Measurements from ENCODE around the gene CELSR1. TPM values are rescaled to one million over a fixed set of nuclear protein-coding genes. Genes with fewer than 3 reads are reported as not detected.

Gene CELSR1
- total and polyA plus RNA-seq, 12 donors: 0.11 to 4.3 (median 1.9) TPM

DNA sequence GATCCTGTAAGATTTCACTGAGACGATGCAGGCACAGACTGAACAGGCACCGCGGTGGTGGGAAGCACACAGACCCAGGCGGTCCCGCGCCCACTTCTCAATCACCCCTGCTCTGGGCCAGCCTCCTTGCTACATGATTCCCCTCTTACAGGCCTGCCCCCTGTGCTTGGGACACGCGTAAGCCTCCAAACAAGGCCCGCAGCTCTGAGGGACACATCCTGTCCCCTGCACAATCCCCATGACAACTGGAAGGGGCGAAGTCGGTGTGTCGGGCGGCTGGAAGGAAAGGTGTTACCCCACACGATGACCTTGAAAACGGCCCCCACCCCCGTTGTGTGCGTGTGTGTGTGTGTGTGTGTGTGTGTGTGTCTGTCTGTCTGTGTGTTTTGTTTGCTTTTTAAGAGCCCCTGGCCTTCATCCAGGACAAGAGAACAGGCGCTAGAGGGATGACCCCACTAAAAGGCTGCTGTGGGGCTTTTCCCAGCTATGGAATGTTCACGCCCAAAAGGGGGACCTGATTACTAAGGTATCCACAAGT is 13.1 kb downstream of the CELSR1 start:
- peaks cover 17% of the 10 kb centered on the region for H3K27me3 ChIP-seq
- H3K36me3 ChIP-seq (replicated peaks in 1 of 2): no peaks in the 10 kb centered on the region
- H3K9me3 ChIP-seq (replicated peaks in 1 of 3): no peaks in the 10 kb centered on the region
- TF ChIP-seq CTCF (IDR thresholded peaks at IDR 0.05): no peak
- TF ChIP-seq POLR2A (IDR thresholded peaks at IDR 0.05): no peak
- no peaks in the 10 kb centered on the region for H3K4me1 ChIP-seq (replicated peaks in 1 of 2)
- H3K4me3 ChIP-seq: no peak overlapping the region
- intact Hi-C loops (cut with DNase I): no loop called here
- DNase-seq: no peak
- WGBS, 4 donors: 56 to 70% (median 64%) methylated on average over 14 to 19 of the region's 19 CpGs
- H3K27ac ChIP-seq: no peak overlapping the region

DNA sequence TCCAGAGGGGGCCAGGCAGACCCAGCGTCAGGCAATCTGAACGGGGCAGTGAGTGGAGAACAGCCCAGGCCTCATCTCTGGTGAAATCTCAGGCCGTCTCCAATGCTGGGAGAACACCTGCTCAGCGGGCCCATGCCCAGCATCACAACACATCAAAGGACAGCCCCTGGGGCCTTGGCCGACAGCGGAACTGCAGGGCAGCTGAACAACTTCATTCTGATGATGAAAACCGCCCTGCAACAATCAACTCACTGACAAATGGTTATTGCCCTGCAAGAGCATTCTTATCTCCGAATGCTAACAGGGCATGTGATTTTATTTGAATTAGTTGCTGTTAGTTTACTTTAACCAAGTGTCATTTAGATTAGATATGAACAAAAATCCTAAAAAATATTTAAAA is 14.6 kb downstream of the CELSR1 start:
- Histone ChIP-seq H3K9me3 (replicated peaks in 1 of 3) (no peaks in the 10 kb centered on the region), H3K4me3 (no peak overlapping the region), H3K4me1 (replicated peaks in 1 of 2) (no peaks in the 10 kb centered on the region), H3K36me3 (replicated peaks in 1 of 2) (no peaks in the 10 kb centered on the region), H3K27me3 (peaks cover 17% of the 10 kb centered on the region), H3K27ac (no peak overlapping the region)
- 49 to 70% (median 54%) methylated on average over 8 of the region's 8 CpGs for WGBS, 4 donors
- TF ChIP-seq CTCF (IDR thresholded peaks at IDR 0.05) (no peak), POLR2A (IDR thresholded peaks at IDR 0.05) (no peak)
- intact Hi-C loops (cut with DNase I): no loop called here
- DNase-seq: no peak

DNA sequence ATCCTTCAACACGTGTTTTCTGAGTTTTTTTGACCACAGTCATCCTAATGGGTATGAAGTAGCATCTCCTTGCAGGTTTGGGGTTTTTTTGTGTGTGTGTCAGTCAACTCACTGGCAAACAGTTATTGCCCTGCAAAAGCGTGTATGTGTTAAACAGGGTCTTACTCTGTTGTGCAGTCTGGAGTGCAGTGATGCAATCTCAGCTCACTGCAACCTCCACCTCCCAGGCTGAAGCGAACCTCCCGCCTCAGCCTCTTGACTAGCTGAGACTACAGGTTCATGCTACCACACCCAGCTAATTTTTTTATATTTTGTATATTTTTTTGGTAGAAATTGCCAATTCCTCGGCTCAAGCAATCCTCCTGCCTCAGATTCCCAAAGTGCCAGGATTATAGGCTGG is 15.4 kb downstream of the CELSR1 start:
- TF ChIP-seq POLR2A (IDR thresholded peaks at IDR 0.05) (no peak), CTCF (IDR thresholded peaks at IDR 0.05) (no peak)
- no peaks in the 10 kb centered on the region for H3K4me1 ChIP-seq (replicated peaks in 1 of 2)
- 78 to 86% (median 80%) methylated on average over 5 of the region's 5 CpGs for WGBS, 4 donors
- no peaks in the 10 kb centered on the region for H3K36me3 ChIP-seq (replicated peaks in 1 of 2)
- no peak for DNase-seq
- no peak overlapping the region for H3K4me3 ChIP-seq
- intact Hi-C loops (cut with DNase I): no loop called here
- no peak overlapping the region for H3K27ac ChIP-seq
- H3K9me3 ChIP-seq (replicated peaks in 1 of 3): no peaks in the 10 kb centered on the region
- H3K27me3 ChIP-seq: peaks cover 13% of the 10 kb centered on the region

- H3K9me3 ChIP-seq (replicated peaks in 1 of 3): no peaks in the 10 kb centered on the region
- no peaks in the 10 kb centered on the region for H3K36me3 ChIP-seq (replicated peaks in 1 of 2)
- H3K27me3 ChIP-seq: peaks cover 5% of the 10 kb centered on the region
- no peak overlapping the region for H3K27ac ChIP-seq
- TF ChIP-seq POLR2A (IDR thresholded peaks at IDR 0.05) (no peak), CTCF (IDR thresholded peaks at IDR 0.05) (no peak)
- H3K4me1 ChIP-seq (replicated peaks in 1 of 2): no peaks in the 10 kb centered on the region
- intact Hi-C loops (cut with DNase I): no loop called here
- 86 to 93% (median 89%) methylated on average over 8 of the region's 8 CpGs for WGBS, 4 donors
- H3K4me3 ChIP-seq: no peak overlapping the region
- DNase-seq: no peak
Measured at GRCh38 chr22:46520880-46521279, 16.5 kb downstream of the CELSR1 start.

Measured in adrenal gland (tissue), 12 donors.